Mammary epithelial cell (primary cell): Measurements from ENCODE around the gene CA5A.

Experiments used
- EZH2 ChIP-seq: IDR thresholded peaks from 2 replicates; pipeline ENCODE4 v1.6.1; 2012; ENCODE audit warnings: low read length, inconsistent platforms, borderline replicate concordance
- TF ChIP-seq, protein P1 (sequence below), 2 donors: IDR thresholded peaks in 1 of 2; conservative IDR thresholded peaks in 1 of 2; 2 replicates each; pipeline ENCODE4 v1.5.1; 2011 to 2012; ENCODE audit warnings: inconsistent platforms in 2 of 2, low read length in 2 of 2, mild to moderate bottlenecking in 2 of 2, control low read depth in 1 of 2, low read depth in 1 of 2; ENCODE audit not compliant: insufficient read depth in 1 of 2; ENCODE audit errors: extremely low read depth in 1 of 2

DNA sequence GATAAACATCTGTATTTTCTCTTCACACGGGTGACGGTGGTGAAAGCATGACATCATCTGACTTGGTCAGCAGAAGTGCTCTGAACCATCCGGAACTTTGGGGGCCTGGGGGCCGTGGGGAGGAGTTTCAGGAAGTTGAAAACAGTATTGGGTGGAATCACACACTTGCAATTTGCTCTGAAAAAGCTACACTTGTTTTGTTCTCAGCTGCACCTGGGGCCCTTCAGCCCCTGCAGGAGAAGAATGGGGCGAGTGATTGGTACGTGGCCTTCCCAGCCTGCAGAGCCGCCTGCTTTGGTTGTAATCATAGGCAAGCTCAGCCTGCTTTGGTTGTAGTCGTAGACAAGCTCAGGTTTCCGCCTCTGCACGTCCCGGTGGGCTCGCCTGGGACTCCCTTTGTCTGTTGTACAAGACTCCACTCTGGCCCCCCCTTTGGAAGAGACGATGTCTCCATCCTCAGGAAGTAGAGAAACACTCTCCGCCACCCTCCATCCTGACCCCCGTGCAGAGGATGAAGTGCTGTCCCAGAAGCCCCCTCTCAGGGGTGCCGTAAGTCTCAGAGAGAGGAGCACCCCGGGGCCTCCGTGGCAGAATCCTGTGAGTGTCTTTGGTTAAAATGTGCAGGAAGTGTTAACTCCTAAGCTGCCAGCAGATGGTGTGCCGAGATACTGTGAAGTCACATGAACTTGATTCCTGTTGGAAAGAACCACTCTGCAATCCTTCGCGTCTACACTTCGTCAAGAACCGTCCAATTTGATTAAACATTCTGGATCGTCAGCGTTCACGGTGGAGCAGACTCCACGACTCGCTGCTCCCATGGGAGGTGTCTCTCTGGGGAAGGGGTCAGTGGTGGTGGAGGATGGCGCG is 20.3 kb upstream of the CA5A start:
- TF ChIP-seq, protein P1, sequence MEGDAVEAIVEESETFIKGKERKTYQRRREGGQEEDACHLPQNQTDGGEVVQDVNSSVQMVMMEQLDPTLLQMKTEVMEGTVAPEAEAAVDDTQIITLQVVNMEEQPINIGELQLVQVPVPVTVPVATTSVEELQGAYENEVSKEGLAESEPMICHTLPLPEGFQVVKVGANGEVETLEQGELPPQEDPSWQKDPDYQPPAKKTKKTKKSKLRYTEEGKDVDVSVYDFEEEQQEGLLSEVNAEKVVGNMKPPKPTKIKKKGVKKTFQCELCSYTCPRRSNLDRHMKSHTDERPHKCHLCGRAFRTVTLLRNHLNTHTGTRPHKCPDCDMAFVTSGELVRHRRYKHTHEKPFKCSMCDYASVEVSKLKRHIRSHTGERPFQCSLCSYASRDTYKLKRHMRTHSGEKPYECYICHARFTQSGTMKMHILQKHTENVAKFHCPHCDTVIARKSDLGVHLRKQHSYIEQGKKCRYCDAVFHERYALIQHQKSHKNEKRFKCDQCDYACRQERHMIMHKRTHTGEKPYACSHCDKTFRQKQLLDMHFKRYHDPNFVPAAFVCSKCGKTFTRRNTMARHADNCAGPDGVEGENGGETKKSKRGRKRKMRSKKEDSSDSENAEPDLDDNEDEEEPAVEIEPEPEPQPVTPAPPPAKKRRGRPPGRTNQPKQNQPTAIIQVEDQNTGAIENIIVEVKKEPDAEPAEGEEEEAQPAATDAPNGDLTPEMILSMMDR (conservative IDR thresholded peaks at IDR 0.05 in 1 of 2, IDR thresholded peaks at IDR 0.05 in 1 of 2; ENCODE audit: extremely low read depth in 1 of 2, insufficient read depth in 1 of 2, low read depth in 1 of 2, low read length in 2 of 2): peak; percentile 14 to 22
- TF ChIP-seq EZH2: no peak
